Endothelial cell of umbilical vein (primary cell): ENCODE data around the gene PLCXD3. TPM values are rescaled to one million over a fixed set of nuclear protein-coding genes. Genes with fewer than 3 reads are reported as not detected.

Experiments used
- BruUV-seq: library from RNA; stranded (reverse); fragments of 400-500 nt; replicated peaks from 2 replicates; lab custom pipeline; 2021; lab: Mats Ljungman, UMichigan
- CTCF ChIA-PET: fragments of 300-600, 350-600 bp; sonication (Branson Sonifier 250); formaldehyde crosslinking; loops from one replicate; lab custom pipeline; 2021; ENCODE audit warnings: antibody characterized with exemption, inconsistent platforms; lab: Charles Lee
- POLR2A ChIA-PET: fragments of 300-600, 350-600 bp; sonication (Branson Sonifier 250); formaldehyde crosslinking; loops from one replicate; lab custom pipeline; 2021; ENCODE audit warnings: antibody characterized with exemption, inconsistent platforms; lab: Charles Lee
- DNase-seq: peaks from one replicate; pipeline ENCODE4 v3.0.0-alpha.2; 2011; ENCODE audit warnings: low read depth, low spot score
- FAIRE-seq: peaks from 2 replicates; lab custom pipeline; 2011; peaks lifted over from hg19 to GRCh38; lab: Jason Lieb, UNC
- H2AFZ ChIP-seq: 2 replicates; pipeline ENCODE4 v1.6.0; 2012; ENCODE audit warnings: low read depth, low read length, control low read depth, inconsistent platforms
- H3K27ac ChIP-seq: 2 replicates; pipeline ENCODE4 v1.5.1; 2011; ENCODE audit warnings: low read depth, mild to moderate bottlenecking, control low read depth, low read length, moderate library complexity; ENCODE audit not compliant: insufficient read depth
- H3K27me3 ChIP-seq, 2 experiments: 2 replicates each; pipeline versions ENCODE4 v1.6.0 to v1.6.1; 2011; ENCODE audit warnings: low read length in 2 of 2, mixed read lengths in 1 of 2; ENCODE audit not compliant: control insufficient read depth in 2 of 2, insufficient read depth in 2 of 2
- H3K36me3 ChIP-seq, 2 experiments: 2 replicates in 1 of 2; 3 replicates in 1 of 2; pipeline ENCODE4 v1.5.1; 2011; ENCODE audit warnings: low read length in 2 of 2, mild to moderate bottlenecking in 1 of 2, moderate library complexity in 1 of 2; ENCODE audit not compliant: control insufficient read depth in 2 of 2, insufficient read depth in 2 of 2; ENCODE audit errors: extremely low read depth in 1 of 2
- H3K4me1 ChIP-seq: 3 replicates; pipeline ENCODE4 v1.5.1; 2011; ENCODE audit warnings: mild to moderate bottlenecking, low read length; ENCODE audit not compliant: control insufficient read depth, insufficient read depth; ENCODE audit errors: extremely low read depth
- H3K4me2 ChIP-seq: 2 replicates; pipeline ENCODE4 v1.6.1; 2011; ENCODE audit warnings: low read length, control low read depth, mixed read lengths; ENCODE audit not compliant: insufficient read depth
- H3K4me3 ChIP-seq, 3 experiments: fragments of 200-600 bp in 1 of 3; sonication (generic), shearing (Covaris generic) in 1 of 3; replicated peaks in 1 of 3; 2 replicates each; pipeline ENCODE4 v1.5.1; 2011 to 2016; ENCODE audit warnings: control low read depth in 3 of 3, low read length in 3 of 3, mild to moderate bottlenecking in 2 of 3, inconsistent platforms in 1 of 3, low read depth in 1 of 3, moderate library complexity in 1 of 3; ENCODE audit not compliant: insufficient read depth in 1 of 3
- H3K79me2 ChIP-seq: 2 replicates; pipeline ENCODE4 v1.6.0; 2012; ENCODE audit warnings: low read length, inconsistent platforms; ENCODE audit not compliant: control insufficient read depth, insufficient read depth
- H3K9ac ChIP-seq: replicated peaks from 2 replicates; pipeline ENCODE3; 2011; ENCODE audit warnings: low read length, control low read depth; ENCODE audit not compliant: insufficient read depth; ENCODE audit errors: extremely low read depth
- H3K9me1 ChIP-seq: replicated peaks from 3 replicates; pipeline ENCODE4 v1.6.0; 2011; ENCODE audit warnings: mild to moderate bottlenecking, low read length; ENCODE audit not compliant: control insufficient read depth, insufficient read depth; ENCODE audit errors: extremely low read depth
- H3K9me3 ChIP-seq: replicated peaks from 2 replicates; pipeline ENCODE4 v1.5.1; 2012; ENCODE audit warnings: low read length, inconsistent platforms; ENCODE audit not compliant: control insufficient read depth, insufficient read depth
- H4K20me1 ChIP-seq: replicated peaks from 2 replicates; pipeline ENCODE3; 2011; ENCODE audit warnings: mild to moderate bottlenecking, low read length; ENCODE audit not compliant: control insufficient read depth, insufficient read depth; ENCODE audit errors: extremely low read depth
- EZH2 ChIP-seq: IDR thresholded peaks from 2 replicates; pipeline ENCODE4 v1.6.1; 2012; ENCODE audit warnings: borderline replicate concordance, low read depth, mild to moderate bottlenecking, moderate library complexity, low read length, inconsistent platforms; ENCODE audit not compliant: severe bottlenecking
- FOS ChIP-seq: IDR thresholded peaks from 2 replicates; pipeline ENCODE4 v1.6.1; 2011; ENCODE audit warnings: mild to moderate bottlenecking, low read length, moderate library complexity, borderline replicate concordance; ENCODE audit not compliant: insufficient read depth
- GATA2 ChIP-seq: IDR thresholded peaks from 2 replicates; pipeline ENCODE4 v1.7.0; 2011; ENCODE audit warnings: low read depth, mild to moderate bottlenecking, moderate library complexity, mixed read lengths, low read length; ENCODE audit not compliant: insufficient read length, insufficient read depth
- JUN ChIP-seq: IDR thresholded peaks from 2 replicates; pipeline ENCODE4 v1.6.1; 2011; ENCODE audit warnings: borderline replicate concordance, low read depth; ENCODE audit not compliant: insufficient read length, insufficient read depth
- MYC ChIP-seq: IDR thresholded peaks from one replicate; pipeline ENCODE4 v1.6.1; 2011; ENCODE audit warnings: mild to moderate bottlenecking, low read depth, low read length
- POLR2A ChIP-seq: IDR thresholded peaks from 2 replicates; pipeline ENCODE4 v1.6.1; 2012; ENCODE audit warnings: low read depth, mild to moderate bottlenecking, control low read depth, low read length
- POLR2AphosphoS5 ChIP-seq: IDR thresholded peaks from 2 replicates; pipeline ENCODE4 v1.6.1; 2012; ENCODE audit warnings: low read depth, mild to moderate bottlenecking, control low read depth, low read length, moderate library complexity; ENCODE audit not compliant: insufficient read depth
- dilution Hi-C: fragments of 300-500 bp; cut with MboI; formaldehyde crosslinking; loops from one replicate; pipeline ENCODE4 v1.15.0; 2019; ENCODE audit warnings: low sequenced_read_pairs; ENCODE audit not compliant: extremely low pct_ligation_motif_present
- intact Hi-C: fragments of 100-400 bp; cut with micrococcal nuclease; formaldehyde crosslinking; loops from one replicate; pipeline ENCODE4 v1.10.0; 2022
- polyA plus RNA-seq, 4 experiments: library from polyadenylated mRNA; depleted of rRNA in 3 of 4; stranded (reverse) in 3 of 4; unstranded in 1 of 4; fragments of >200 nt; gene quantifications; 2 replicates each; pipeline versions ENCODE4 v1.2.1 to v1.2.3, GENCODE V29; 2011 to 2012; ENCODE audit warnings: missing spikeins in 1 of 4
- total RNA-seq: library from RNA; stranded (reverse); gene quantifications from 2 replicates; pipeline ENCODE4 v1.2.3, GENCODE V29; 2021
- TF ChIP-seq, protein P1 (sequence below): IDR thresholded peaks from 2 replicates; pipeline ENCODE4 v1.6.1; 2011; ENCODE audit not compliant: insufficient read depth, insufficient read length
- TF ChIP-seq, protein P2 (sequence below), 2 donors: IDR thresholded peaks; 1 replicate in 1 of 2; 2 replicates in 1 of 2; pipeline ENCODE4 v1.5.1; 2011; ENCODE audit warnings: low read length in 2 of 2, mild to moderate bottlenecking in 2 of 2, moderate library complexity in 2 of 2, control low read depth in 1 of 2, inconsistent platforms in 1 of 2, low read depth in 1 of 2; ENCODE audit not compliant: insufficient read depth in 1 of 2; ENCODE audit errors: extremely low read depth in 1 of 2

PLCXD3 gene
- total and polyA plus RNA-seq, 2 donors (not counting 3 experiments of a cell fraction or from before 2014, with no cell fraction given), result not detected

DNA sequence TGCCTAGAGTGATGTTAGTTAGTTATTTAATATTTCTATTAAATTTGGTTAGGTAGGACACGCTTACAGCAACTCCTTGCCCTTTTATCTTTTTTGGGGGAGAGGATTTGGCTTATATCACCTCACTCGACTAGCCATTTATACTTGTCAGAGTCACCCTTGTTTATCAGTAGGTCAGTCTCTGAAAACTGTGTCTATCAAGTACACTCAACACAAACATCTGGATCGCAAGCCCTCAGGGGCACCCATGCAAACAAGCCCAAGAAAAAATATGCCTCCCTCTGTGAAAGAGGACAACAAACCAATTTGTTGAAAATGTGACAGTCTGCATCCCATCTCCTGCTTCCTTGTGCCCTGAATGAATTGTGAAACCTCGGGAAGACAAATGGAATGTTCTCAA is 139.9 kb downstream of the PLCXD3 start:
- H2AFZ ChIP-seq, result no peak overlapping the region
- ChIA-PET CTCF (no interaction called here), POLR2A (no interaction called here)
- H3K9me1 ChIP-seq, result no peaks in the 10 kb centered on the region
- no peak overlapping the region for H3K4me2 ChIP-seq
- no peaks in the 10 kb centered on the region for H4K20me1 ChIP-seq
- intact Hi-C loops (no loop called here), dilution Hi-C loops (no loop called here)
- no peaks in the 10 kb centered on the region for H3K9me3 ChIP-seq
- TF ChIP-seq POLR2AphosphoS5 (no peak), POLR2A (no peak), GATA2 (no peak), EZH2 (no peak), JUN (no peak), FOS (no peak), MYC (no peak)
- TF ChIP-seq, protein P1, sequence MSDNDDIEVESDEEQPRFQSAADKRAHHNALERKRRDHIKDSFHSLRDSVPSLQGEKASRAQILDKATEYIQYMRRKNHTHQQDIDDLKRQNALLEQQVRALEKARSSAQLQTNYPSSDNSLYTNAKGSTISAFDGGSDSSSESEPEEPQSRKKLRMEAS, result no peak
- TF ChIP-seq, protein P2, sequence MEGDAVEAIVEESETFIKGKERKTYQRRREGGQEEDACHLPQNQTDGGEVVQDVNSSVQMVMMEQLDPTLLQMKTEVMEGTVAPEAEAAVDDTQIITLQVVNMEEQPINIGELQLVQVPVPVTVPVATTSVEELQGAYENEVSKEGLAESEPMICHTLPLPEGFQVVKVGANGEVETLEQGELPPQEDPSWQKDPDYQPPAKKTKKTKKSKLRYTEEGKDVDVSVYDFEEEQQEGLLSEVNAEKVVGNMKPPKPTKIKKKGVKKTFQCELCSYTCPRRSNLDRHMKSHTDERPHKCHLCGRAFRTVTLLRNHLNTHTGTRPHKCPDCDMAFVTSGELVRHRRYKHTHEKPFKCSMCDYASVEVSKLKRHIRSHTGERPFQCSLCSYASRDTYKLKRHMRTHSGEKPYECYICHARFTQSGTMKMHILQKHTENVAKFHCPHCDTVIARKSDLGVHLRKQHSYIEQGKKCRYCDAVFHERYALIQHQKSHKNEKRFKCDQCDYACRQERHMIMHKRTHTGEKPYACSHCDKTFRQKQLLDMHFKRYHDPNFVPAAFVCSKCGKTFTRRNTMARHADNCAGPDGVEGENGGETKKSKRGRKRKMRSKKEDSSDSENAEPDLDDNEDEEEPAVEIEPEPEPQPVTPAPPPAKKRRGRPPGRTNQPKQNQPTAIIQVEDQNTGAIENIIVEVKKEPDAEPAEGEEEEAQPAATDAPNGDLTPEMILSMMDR (IDR thresholded peaks at IDR 0.05; ENCODE audit: extremely low read depth in 1 of 2, insufficient read depth in 1 of 2, low read depth in 1 of 2, low read length in 2 of 2), result no peak
- H3K27me3 ChIP-seq, result no peaks in the 10 kb centered on the region
- no peaks in the 10 kb centered on the region for H3K79me2 ChIP-seq
- no peaks in the 10 kb centered on the region for H3K36me3 ChIP-seq
- H3K4me1 ChIP-seq, result no peaks in the 10 kb centered on the region
- BruUV-seq, result no TSS peak
- no peak overlapping the region for H3K9ac ChIP-seq
- no peak overlapping the region for H3K27ac ChIP-seq
- H3K4me3 ChIP-seq, result no peak overlapping the region
- DNase-seq (no peak), FAIRE-seq (no peak)
